ENCODE results near the gene KDM4D.

Gene KDM4D

DNA sequence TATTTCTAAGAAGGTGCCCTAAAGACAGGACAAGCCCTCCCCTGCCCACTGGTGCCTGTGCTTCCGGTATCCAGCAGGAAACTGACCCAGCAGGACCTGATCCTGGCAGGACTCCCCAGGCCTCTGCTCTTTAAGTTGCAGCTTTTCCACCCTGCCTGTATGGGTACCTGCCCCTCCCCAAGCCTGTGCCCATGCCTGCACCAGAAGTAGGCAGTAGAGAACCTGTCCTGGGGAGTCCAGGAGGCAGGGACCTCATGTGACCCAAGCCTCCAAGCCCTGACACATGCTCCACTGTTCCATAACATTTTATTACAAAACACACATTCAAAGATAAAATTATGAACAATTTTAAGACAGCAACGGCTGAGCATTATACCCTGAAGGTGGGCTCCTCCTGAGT, 14.3 kb upstream of the KDM4D start:
- CTCF ChIA-PET, result no interaction called here
- DNase-seq (ENCODE audit: extremely low spot score), result no peak
- POLR2A ChIA-PET, result interaction anchor here (1.0 kb wide), 1 partner anchor 14 kb away, joined by 3 read pairs; the partner anchor contains the start of genes CWC15 and KDM4D
- TF ChIP-seq SUZ12 (IDR thresholded peaks at IDR 0.05) (no peak), ZNF384 (IDR thresholded peaks at IDR 0.05) (no peak), L3MBTL2 (conservative IDR thresholded peaks at IDR 0.05) (no peak), NFRKB (IDR thresholded peaks at IDR 0.05) (no peak), TARDBP (IDR thresholded peaks at IDR 0.05) (no peak), BHLHE40 (IDR thresholded peaks at IDR 0.05; ENCODE audit: borderline replicate concordance) (no peak), SP1 (IDR thresholded peaks at IDR 0.05) (no peak), ARNT (IDR thresholded peaks at IDR 0.05) (no peak), ELF4 (IDR thresholded peaks at IDR 0.05) (no peak), CTBP1 (IDR thresholded peaks at IDR 0.05; ENCODE audit: borderline replicate concordance) (no peak), FOXA1 (IDR thresholded peaks at IDR 0.05) (no peak), FOXM1 (IDR thresholded peaks at IDR 0.05; ENCODE audit: borderline replicate concordance) (no peak)
- TF ChIP-seq, protein P1, sequence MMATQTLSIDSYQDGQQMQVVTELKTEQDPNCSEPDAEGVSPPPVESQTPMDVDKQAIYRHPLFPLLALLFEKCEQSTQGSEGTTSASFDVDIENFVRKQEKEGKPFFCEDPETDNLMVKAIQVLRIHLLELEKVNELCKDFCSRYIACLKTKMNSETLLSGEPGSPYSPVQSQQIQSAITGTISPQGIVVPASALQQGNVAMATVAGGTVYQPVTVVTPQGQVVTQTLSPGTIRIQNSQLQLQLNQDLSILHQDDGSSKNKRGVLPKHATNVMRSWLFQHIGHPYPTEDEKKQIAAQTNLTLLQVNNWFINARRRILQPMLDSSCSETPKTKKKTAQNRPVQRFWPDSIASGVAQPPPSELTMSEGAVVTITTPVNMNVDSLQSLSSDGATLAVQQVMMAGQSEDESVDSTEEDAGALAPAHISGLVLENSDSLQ (IDR thresholded peaks at IDR 0.05), result no peak

DNA sequence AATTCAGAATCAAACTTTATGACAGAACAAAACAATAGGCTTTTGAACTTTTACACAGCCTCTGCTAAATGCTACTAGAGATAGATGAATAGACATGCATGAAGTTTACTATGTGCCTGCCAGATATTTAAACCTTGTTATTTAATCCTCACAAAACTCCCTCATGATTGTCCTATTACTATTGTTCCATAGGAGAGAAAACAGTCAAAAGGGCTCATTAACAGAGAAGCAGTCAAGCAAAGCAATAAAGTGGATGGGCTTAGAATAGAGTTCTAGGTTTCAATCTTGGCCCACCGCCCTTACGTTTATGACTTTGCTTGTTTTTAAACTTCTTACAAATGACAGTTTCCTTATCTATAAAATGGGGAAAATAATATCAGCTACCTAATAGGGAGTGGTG, 13.0 kb upstream of the KDM4D start:
- CTCF ChIA-PET, result no interaction called here
- no peak for DNase-seq (ENCODE audit: extremely low spot score)

GRCh38 chr11:94961255-94961654, 12.3 kb upstream of the KDM4D start:
- CTCF ChIA-PET, result no interaction called here
- TF ChIP-seq ZNF384 (IDR thresholded peaks at IDR 0.05), result no peak
- TF ChIP-seq L3MBTL2 (conservative IDR thresholded peaks at IDR 0.05), result no peak
- TF ChIP-seq LEF1 (IDR thresholded peaks at IDR 0.05; ENCODE audit: borderline replicate concordance), result no peak
- no peak for TF ChIP-seq TARDBP (IDR thresholded peaks at IDR 0.05)
- no peak for TF ChIP-seq HDGF (IDR thresholded peaks at IDR 0.05; ENCODE audit: borderline replicate concordance)
- TF ChIP-seq SP1 (IDR thresholded peaks at IDR 0.05), result no peak
- TF ChIP-seq ARNT (IDR thresholded peaks at IDR 0.05), result no peak
- DNase-seq (ENCODE audit: extremely low spot score), result no peak
- POLR2A ChIA-PET, result interaction anchor here (1.4 to 1.8 kb wide), 2 partner anchors 12 to 106 kb away, joined by 3 to 6 read pairs; partner anchors contain the start of genes CWC15 and KDM4D

More for the DNA sequence above, 13.0 kb upstream of the KDM4D start:
- no peak for TF ChIP-seq CTBP1 (IDR thresholded peaks at IDR 0.05; ENCODE audit: borderline replicate concordance)
- no peak for TF ChIP-seq HDGF (IDR thresholded peaks at IDR 0.05; ENCODE audit: borderline replicate concordance)
- no peak for TF ChIP-seq SUZ12 (IDR thresholded peaks at IDR 0.05)
- TF ChIP-seq BHLHE40 (IDR thresholded peaks at IDR 0.05; ENCODE audit: borderline replicate concordance), result no peak
- no peak for TF ChIP-seq FOXM1 (IDR thresholded peaks at IDR 0.05; ENCODE audit: borderline replicate concordance)
- POLR2A ChIA-PET, result no interaction called here

DNA sequence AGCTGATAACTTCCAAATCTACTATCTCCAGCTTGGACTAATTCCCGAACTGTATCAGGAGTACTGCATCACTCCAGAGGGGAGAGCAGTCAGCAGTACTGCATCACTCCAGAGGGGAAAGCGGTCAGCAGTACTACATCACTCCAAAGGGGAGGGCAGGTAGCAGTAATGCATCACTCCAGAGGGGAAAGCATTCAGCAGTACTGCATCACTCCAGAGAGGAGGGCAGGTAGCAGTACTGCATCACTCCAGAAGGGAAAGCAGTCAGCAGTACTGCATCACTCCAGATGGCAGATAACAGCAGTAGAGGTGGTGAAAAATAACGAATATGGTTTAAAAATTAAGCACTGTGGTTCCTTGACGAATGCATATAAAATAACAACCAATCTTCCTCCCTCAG, 8.6 kb upstream of the KDM4D start:
- CTCF ChIA-PET, result interaction anchor here (0.6 kb wide), 1 partner anchor 1190 kb away, joined by 4 read pairs; no protein-coding TSS in a partner anchor
- no peak for DNase-seq (ENCODE audit: extremely low spot score)
- no peak for TF ChIP-seq FOXK2 (IDR thresholded peaks at IDR 0.05)
- no peak for TF ChIP-seq FOXA1 (IDR thresholded peaks at IDR 0.05)
- TF ChIP-seq HDGF (IDR thresholded peaks at IDR 0.05; ENCODE audit: borderline replicate concordance), result no peak
- TF ChIP-seq, protein P1 (IDR thresholded peaks at IDR 0.05), result no peak
- no peak for TF ChIP-seq CTBP1 (IDR thresholded peaks at IDR 0.05; ENCODE audit: borderline replicate concordance)
- no peak for TF ChIP-seq SUZ12 (IDR thresholded peaks at IDR 0.05)
- no peak for TF ChIP-seq ELF4 (IDR thresholded peaks at IDR 0.05)
- no peak for TF ChIP-seq TARDBP (IDR thresholded peaks at IDR 0.05)
- TF ChIP-seq LEF1 (IDR thresholded peaks at IDR 0.05; ENCODE audit: borderline replicate concordance), result no peak
- TF ChIP-seq FOXM1 (IDR thresholded peaks at IDR 0.05; ENCODE audit: borderline replicate concordance), result no peak
- no peak for TF ChIP-seq ARNT (IDR thresholded peaks at IDR 0.05)
- TF ChIP-seq L3MBTL2 (conservative IDR thresholded peaks at IDR 0.05), result no peak
- no peak for TF ChIP-seq NFRKB (IDR thresholded peaks at IDR 0.05)
- TF ChIP-seq ZNF384 (IDR thresholded peaks at IDR 0.05), result no peak

DNA sequence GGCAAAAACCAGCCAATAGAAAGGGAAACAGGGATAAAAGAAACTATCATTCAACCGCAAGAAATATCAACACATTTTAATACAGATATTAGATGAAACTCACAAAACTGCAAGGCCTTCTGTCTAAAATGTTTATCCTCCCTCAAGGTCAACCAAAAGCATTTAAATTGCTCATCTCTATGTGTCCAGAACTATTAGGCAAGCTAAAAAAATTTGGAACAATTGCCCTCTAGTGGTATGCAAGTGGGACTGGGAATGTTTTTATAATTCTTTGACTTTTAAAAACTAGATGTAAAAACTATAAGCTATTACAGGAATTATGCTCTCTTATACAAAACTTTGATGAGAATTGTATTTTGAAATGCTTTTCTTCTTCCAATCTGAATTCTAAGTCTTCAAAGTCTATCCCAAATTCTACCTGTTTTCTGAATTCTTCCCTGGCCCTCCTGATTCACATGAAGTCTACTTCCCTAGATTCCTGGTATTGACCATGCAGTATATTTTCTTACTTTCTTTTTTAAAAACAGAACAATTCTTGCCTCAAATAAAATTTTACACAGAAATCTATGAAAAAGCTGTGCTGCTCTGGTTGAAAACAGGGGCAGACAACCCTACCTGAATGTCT, 5.1 kb upstream of the KDM4D start:
- POLR2A ChIA-PET, result interaction anchor here (0.9 kb wide), 1 partner anchor 180 kb away, joined by 3 read pairs; no protein-coding TSS in a partner anchor
- no peak for DNase-seq (ENCODE audit: extremely low spot score)
- CTCF ChIA-PET, result no interaction called here
- TF ChIP-seq SUZ12 (IDR thresholded peaks at IDR 0.05) (no peak), ARNT (IDR thresholded peaks at IDR 0.05) (no peak), TARDBP (IDR thresholded peaks at IDR 0.05) (no peak), NFRKB (IDR thresholded peaks at IDR 0.05) (no peak), BHLHE40 (IDR thresholded peaks at IDR 0.05; ENCODE audit: borderline replicate concordance) (no peak), FOXK2 (IDR thresholded peaks at IDR 0.05) (no peak), HDGF (IDR thresholded peaks at IDR 0.05; ENCODE audit: borderline replicate concordance) (no peak), SP1 (IDR thresholded peaks at IDR 0.05) (no peak), LEF1 (IDR thresholded peaks at IDR 0.05; ENCODE audit: borderline replicate concordance) (no peak), FOXM1 (IDR thresholded peaks at IDR 0.05; ENCODE audit: borderline replicate concordance) (no peak), FOXA1 (IDR thresholded peaks at IDR 0.05) (no peak), L3MBTL2 (conservative IDR thresholded peaks at IDR 0.05) (no peak)

More for the DNA sequence above, 8.6 kb upstream of the KDM4D start:
- POLR2A ChIA-PET, result interaction anchor here (1.3 kb wide), 1 partner anchor 9 kb away, joined by 3 read pairs; the partner anchor contains the start of genes CWC15 and KDM4D

DNA sequence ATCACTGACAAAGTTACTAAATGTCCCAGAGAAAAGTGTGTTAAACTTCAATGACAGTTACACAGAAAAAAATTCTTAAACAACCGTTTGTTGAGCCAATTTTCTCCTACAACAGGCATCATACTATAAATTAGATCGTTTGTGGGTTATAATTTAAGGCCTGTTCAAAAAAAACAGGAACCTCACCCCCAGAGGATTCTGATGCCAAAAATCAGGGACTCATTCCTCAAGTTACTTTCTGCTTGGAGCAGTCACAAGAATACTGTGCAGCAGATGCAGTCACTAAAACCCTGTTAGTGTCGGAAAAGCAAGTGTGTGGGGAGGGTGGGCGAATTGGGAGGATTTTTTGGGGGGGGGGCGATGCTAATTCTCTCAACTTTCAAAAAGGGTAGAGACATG, 810 bp upstream of the KDM4D start:
- ChIA-PET POLR2A (interaction anchor here (0.7 to 4.7 kb wide), 10 partner anchors 10 to 350 kb away, joined by 3 to 35 read pairs (median 3); partner anchors contain the start of gene SRSF8), CTCF (no interaction called here)
- no peak for DNase-seq (ENCODE audit: extremely low spot score)
- TF ChIP-seq L3MBTL2 (conservative IDR thresholded peaks at IDR 0.05), result no peak
- no peak for TF ChIP-seq FOXA1 (IDR thresholded peaks at IDR 0.05)
- no peak for TF ChIP-seq FOXM1 (IDR thresholded peaks at IDR 0.05; ENCODE audit: borderline replicate concordance)
- TF ChIP-seq SP1 (IDR thresholded peaks at IDR 0.05), result no peak
- TF ChIP-seq NFRKB (IDR thresholded peaks at IDR 0.05), result no peak

Data from HEK293T (cell line).